WTC11 (cell line): ENCODE results near the gene CFAP77. TPM values are rescaled to one million over a fixed set of nuclear protein-coding genes. Genes with fewer than 3 reads are reported as not detected.

Experiments used
- ATAC-seq: fragments of 200-7000 bp; cut with Tn5 transposase; 2 replicates; pipeline ENCODE4 v1.10.0; 2021; ENCODE audit warnings: mild to moderate bottlenecking, moderate library complexity
- CTCF ChIA-PET: fragments of 300-600 bp; sonication (Branson Sonifier 250); formaldehyde crosslinking; loops from one replicate; lab custom pipeline; 2021; ENCODE audit warnings: antibody characterized with exemption; lab: Charles Lee
- POLR2A ChIA-PET: fragments of 350-600 bp; sonication (Branson Sonifier 250); formaldehyde crosslinking; loops from one replicate; lab custom pipeline; 2021; ENCODE audit warnings: antibody characterized with exemption; lab: Charles Lee
- DNase-seq: peaks from one replicate; pipeline ENCODE4 v3.0.0; 2021; ENCODE audit warnings: low spot score
- H3K27ac Mint-ChIP-seq: 2 replicates; pipeline ENCODE4 v1.8.0; 2021; ENCODE audit warnings: mixed read lengths
- H3K27me3 Mint-ChIP-seq: 2 replicates; pipeline ENCODE4 v1.8.0; 2021; ENCODE audit warnings: low read depth, mild to moderate bottlenecking, moderate library complexity, mixed read lengths
- H3K36me3 Mint-ChIP-seq: 2 replicates; pipeline ENCODE4 v1.8.0; 2021; ENCODE audit warnings: mixed read lengths
- H3K4me1 Mint-ChIP-seq: 2 replicates; pipeline ENCODE4 v1.8.0; 2022; ENCODE audit warnings: mixed read lengths
- H3K4me3 Mint-ChIP-seq: 2 replicates; pipeline ENCODE4 v1.8.0; 2021; ENCODE audit warnings: mild to moderate bottlenecking, moderate library complexity, mixed read lengths
- H3K9me3 Mint-ChIP-seq: 2 replicates; pipeline ENCODE4 v1.8.0; 2021; ENCODE audit warnings: mixed read lengths
- AFF4 ChIP-seq: sonication (generic); formaldehyde crosslinking; IDR thresholded peaks from 2 replicates; pipeline ENCODE4 v1.8.1; 2023; ENCODE audit warnings: mild to moderate bottlenecking, missing genetic modification reagents, borderline replicate concordance
- ETV6 ChIP-seq: sonication (generic); formaldehyde crosslinking; IDR thresholded peaks from 2 replicates; pipeline ENCODE4 v1.8.1; 2022; ENCODE audit warnings: mild to moderate bottlenecking, missing genetic modification reagents
- GRHL2 ChIP-seq: fragments of 250-450 bp; sonication (Bioruptor Pico); IDR thresholded peaks from 2 replicates; pipeline ENCODE4 v1.8.0; 2022; ENCODE audit warnings: mild to moderate bottlenecking, moderate library complexity; ENCODE audit not compliant: insufficient replicate concordance, severe bottlenecking
- IRF1 ChIP-seq: sonication (generic); formaldehyde crosslinking; IDR thresholded peaks from 2 replicates; pipeline ENCODE4 v1.8.0; 2023; ENCODE audit warnings: missing genetic modification reagents
- MYBL2 ChIP-seq: sonication (generic); formaldehyde crosslinking; IDR thresholded peaks from 2 replicates; pipeline ENCODE4 v1.8.1; 2023; ENCODE audit warnings: mild to moderate bottlenecking, moderate library complexity, missing genetic modification reagents
- PRRX2 ChIP-seq: fragments of 250-450 bp; sonication (Bioruptor Pico); IDR thresholded peaks from 2 replicates; pipeline ENCODE4 v1.8.0; 2021; ENCODE audit warnings: mild to moderate bottlenecking
- RORB ChIP-seq: fragments of 250-450 bp; sonication (Bioruptor Pico); IDR thresholded peaks from 2 replicates; pipeline ENCODE4 v1.9.0; 2021; ENCODE audit warnings: mild to moderate bottlenecking
- TCF7 ChIP-seq: sonication (generic); formaldehyde crosslinking; IDR thresholded peaks from 2 replicates; pipeline ENCODE4 v1.8.0; 2022; ENCODE audit warnings: mild to moderate bottlenecking, low read depth, missing genetic modification reagents, moderate library complexity
- ZBTB21 ChIP-seq: sonication (generic); formaldehyde crosslinking; IDR thresholded peaks from 2 replicates; pipeline ENCODE4 v1.8.1; 2023; ENCODE audit warnings: mild to moderate bottlenecking, missing genetic modification reagents, borderline replicate concordance
- ZBTB43 ChIP-seq: sonication (generic); formaldehyde crosslinking; IDR thresholded peaks from 2 replicates; pipeline ENCODE4 v1.8.1; 2023; ENCODE audit warnings: mild to moderate bottlenecking, missing genetic modification reagents
- ZNF219 ChIP-seq: sonication (generic); formaldehyde crosslinking; IDR thresholded peaks from 2 replicates; pipeline ENCODE4 v1.8.0; 2023; ENCODE audit warnings: missing genetic modification reagents, mild to moderate bottlenecking, borderline replicate concordance
- ZNF263 ChIP-seq: sonication (generic); formaldehyde crosslinking; IDR thresholded peaks from 2 replicates; pipeline ENCODE4 v1.8.1; 2022; ENCODE audit warnings: low read depth, mild to moderate bottlenecking, moderate library complexity, missing genetic modification reagents
- ZNF396 ChIP-seq: fragments of 250-450 bp; sonication (Bioruptor Pico); IDR thresholded peaks from 2 replicates; pipeline ENCODE4 v1.8.0; 2021; ENCODE audit warnings: mild to moderate bottlenecking, moderate library complexity, borderline replicate concordance
- ZNF671 ChIP-seq: fragments of 250-450 bp; sonication (Bioruptor Pico); IDR thresholded peaks from 2 replicates; pipeline ENCODE4 v1.8.0; 2021; ENCODE audit warnings: mild to moderate bottlenecking
- total RNA-seq: library from RNA; stranded (reverse); gene quantifications from 3 replicates; pipeline ENCODE4 v1.2.3, GENCODE V29; 2021
- TF ChIP-seq, protein P1 (sequence below): fragments of 250-450 bp; sonication (Bioruptor Pico); IDR thresholded peaks from 2 replicates; pipeline ENCODE4 v2.1.2; 2022; ENCODE audit warnings: mild to moderate bottlenecking, moderate library complexity

Gene CFAP77
- total RNA-seq, 1 experiment from 2014 or later = 1.2 TPM

DNA sequence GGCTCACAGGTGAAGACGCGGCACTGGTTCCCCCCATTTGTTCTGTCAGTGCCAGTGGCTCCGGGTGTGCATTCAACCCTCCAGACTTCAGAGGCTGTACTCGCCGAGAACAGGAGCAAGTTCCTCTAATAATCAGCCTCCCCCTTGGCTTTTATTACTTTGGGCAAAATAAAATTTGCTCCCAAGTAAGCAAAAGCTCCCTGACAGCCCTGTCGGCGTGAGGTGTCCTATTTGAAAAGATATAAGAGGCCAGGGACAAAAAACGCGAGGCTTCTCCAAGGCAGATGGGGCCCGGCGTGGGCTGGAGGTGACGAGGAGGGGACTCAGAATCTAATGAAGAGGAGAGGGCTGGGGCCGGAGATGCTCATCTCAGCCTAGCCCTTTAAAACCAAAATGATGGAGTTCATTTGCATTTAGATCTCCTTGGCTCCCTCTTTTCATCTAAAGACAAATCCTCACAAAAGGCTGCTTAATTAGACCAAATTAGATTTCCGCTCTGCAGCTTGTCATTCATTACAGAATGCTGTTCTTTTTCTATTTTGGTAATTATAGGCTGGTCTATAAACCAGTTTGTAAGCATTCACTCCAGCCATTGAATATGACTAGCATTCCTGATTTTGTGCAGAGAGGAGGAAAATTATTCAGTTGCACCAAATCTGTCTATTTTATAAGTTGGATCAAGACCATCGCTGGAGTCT, 68.5 kb downstream of the CFAP77 start:
- peaks cover 2% of the 10 kb centered on the region; the same call in 1 of the 2 replicates for H3K4me1 Mint-ChIP-seq
- H3K27ac Mint-ChIP-seq = no peak overlapping the region
- POLR2A ChIA-PET = no interaction called here
- no peak overlapping the region for H3K4me3 Mint-ChIP-seq
- ATAC-seq = no peak
- no peaks in the 10 kb centered on the region; the same call in 1 of the 2 replicates for H3K27me3 Mint-ChIP-seq
- CTCF ChIA-PET = interaction anchor here (1.1 to 1.6 kb wide), 2 partner anchors 11 to 69 kb away, joined by 3 to 5 read pairs; no protein-coding TSS in a partner anchor
- H3K36me3 Mint-ChIP-seq = no peaks in the 10 kb centered on the region
- no peak for DNase-seq
- TF ChIP-seq TCF7 (CRISPR knock-in tag) (no peak), ZNF219 (CRISPR knock-in tag) (no peak), MYBL2 (CRISPR knock-in tag) (no peak), IRF1 (CRISPR knock-in tag) (no peak)
- no peaks in the 10 kb centered on the region for H3K9me3 Mint-ChIP-seq

- POLR2A ChIA-PET = no interaction called here
- CTCF ChIA-PET = interaction anchor here (0.9 to 1.6 kb wide), 4 partner anchors 9 to 70 kb away, joined by 3 to 5 read pairs (median 3); partner anchors contain the start of gene CFAP77
- Mint-ChIP-seq H3K4me1 (peaks cover 6% of the 10 kb centered on the region; the same call in 1 of the 2 replicates), H3K36me3 (no peaks in the 10 kb centered on the region), H3K4me3 (no peak overlapping the region), H3K27ac (no peak overlapping the region), H3K27me3 (no peaks in the 10 kb centered on the region; the same call in 1 of the 2 replicates), H3K9me3 (no peaks in the 10 kb centered on the region)
- DNase-seq = no peak
- TF ChIP-seq GRHL2 (no peak), AFF4 (CRISPR knock-in tag) (no peak), ZNF396 (CRISPR knock-in tag) (no peak), ZNF263 (no peak), RORB (no peak), ETV6 (CRISPR knock-in tag) (no peak), ZBTB43 (CRISPR knock-in tag) (no peak), PRRX2 (CRISPR knock-in tag) (no peak), ZNF671 (CRISPR knock-in tag) (no peak), ZBTB21 (no peak)
- TF ChIP-seq, protein P1, sequence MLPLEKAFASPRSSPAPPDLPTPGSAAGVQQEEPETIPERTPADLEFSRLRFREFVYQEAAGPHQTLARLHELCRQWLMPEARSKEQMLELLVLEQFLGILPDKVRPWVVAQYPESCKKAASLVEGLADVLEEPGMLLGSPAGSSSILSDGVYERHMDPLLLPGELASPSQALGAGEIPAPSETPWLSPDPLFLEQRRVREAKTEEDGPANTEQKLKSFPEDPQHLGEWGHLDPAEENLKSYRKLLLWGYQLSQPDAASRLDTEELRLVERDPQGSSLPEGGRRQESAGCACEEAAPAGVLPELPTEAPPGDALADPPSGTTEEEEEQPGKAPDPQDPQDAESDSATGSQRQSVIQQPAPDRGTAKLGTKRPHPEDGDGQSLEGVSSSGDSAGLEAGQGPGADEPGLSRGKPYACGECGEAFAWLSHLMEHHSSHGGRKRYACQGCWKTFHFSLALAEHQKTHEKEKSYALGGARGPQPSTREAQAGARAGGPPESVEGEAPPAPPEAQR (CRISPR knock-in tag) = no peak
- no peak for ATAC-seq
Observed at GRCh38 chr9:132479733-132480132, 69.7 kb downstream of the CFAP77 start.
